Measurements from ENCODE around the gene IFNG.

- TF ChIP-seq, protein P1, sequence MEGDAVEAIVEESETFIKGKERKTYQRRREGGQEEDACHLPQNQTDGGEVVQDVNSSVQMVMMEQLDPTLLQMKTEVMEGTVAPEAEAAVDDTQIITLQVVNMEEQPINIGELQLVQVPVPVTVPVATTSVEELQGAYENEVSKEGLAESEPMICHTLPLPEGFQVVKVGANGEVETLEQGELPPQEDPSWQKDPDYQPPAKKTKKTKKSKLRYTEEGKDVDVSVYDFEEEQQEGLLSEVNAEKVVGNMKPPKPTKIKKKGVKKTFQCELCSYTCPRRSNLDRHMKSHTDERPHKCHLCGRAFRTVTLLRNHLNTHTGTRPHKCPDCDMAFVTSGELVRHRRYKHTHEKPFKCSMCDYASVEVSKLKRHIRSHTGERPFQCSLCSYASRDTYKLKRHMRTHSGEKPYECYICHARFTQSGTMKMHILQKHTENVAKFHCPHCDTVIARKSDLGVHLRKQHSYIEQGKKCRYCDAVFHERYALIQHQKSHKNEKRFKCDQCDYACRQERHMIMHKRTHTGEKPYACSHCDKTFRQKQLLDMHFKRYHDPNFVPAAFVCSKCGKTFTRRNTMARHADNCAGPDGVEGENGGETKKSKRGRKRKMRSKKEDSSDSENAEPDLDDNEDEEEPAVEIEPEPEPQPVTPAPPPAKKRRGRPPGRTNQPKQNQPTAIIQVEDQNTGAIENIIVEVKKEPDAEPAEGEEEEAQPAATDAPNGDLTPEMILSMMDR (IDR thresholded peaks at IDR 0.05; ENCODE audit: poor library complexity) = no peak
- TF ChIP-seq EZH2 (IDR thresholded peaks at IDR 0.05; ENCODE audit: borderline replicate concordance) = no peak
Observed at GRCh38 chr12:68159681-68160304, at the start of gene IFNG.

Data from hepatocyte (in vitro differentiated cells).